OCI-LY1 (cell line): ENCODE measurements around the gene GPR32.

Experiments
- H2AFZ ChIP-seq: fragments of 200-600 bp; sonication (generic), shearing (Covaris generic); 2 replicates; pipeline ENCODE4 v1.6.0; 2014; ENCODE audit warnings: antibody characterized with exemption, mild to moderate bottlenecking, low read length
- H3F3A ChIP-seq: fragments of 200-600 bp; sonication (generic), shearing (Covaris generic); 2 replicates; pipeline ENCODE4 v1.6.0; 2014; ENCODE audit warnings: mild to moderate bottlenecking, antibody characterized with exemption, low read length, moderate library complexity; ENCODE audit not compliant: insufficient read depth
- H3K27ac ChIP-seq: fragments of 200-600 bp; sonication (generic); 2 replicates; pipeline ENCODE4 v1.5.1; 2014; ENCODE audit warnings: low read length, mixed run types, mild to moderate bottlenecking, low read depth; ENCODE audit not compliant: poor library complexity, severe bottlenecking
- H3K27me3 ChIP-seq: fragments of 200-600 bp; sonication (generic); 2 replicates; pipeline ENCODE4 v1.6.0; 2014; ENCODE audit warnings: antibody characterized with exemption, mild to moderate bottlenecking, low read length, moderate library complexity; ENCODE audit not compliant: insufficient read depth
- H3K36me3 ChIP-seq: fragments of 200-600 bp; sonication (generic); 2 replicates; pipeline ENCODE4 v1.6.1; 2014; ENCODE audit warnings: mild to moderate bottlenecking, antibody characterized with exemption, low read length, moderate library complexity, mixed read lengths; ENCODE audit not compliant: insufficient read depth
- H3K4me1 ChIP-seq: fragments of 200-600 bp; sonication (generic); 2 replicates; pipeline ENCODE4 v1.5.1; 2014; ENCODE audit warnings: mild to moderate bottlenecking, low read length, moderate library complexity; ENCODE audit not compliant: insufficient read depth, severe bottlenecking
- H3K4me2 ChIP-seq: fragments of 200-600 bp; sonication (generic), shearing (Covaris generic); 2 replicates; pipeline ENCODE4 v1.6.1; 2014; ENCODE audit warnings: low read length
- H3K4me3 ChIP-seq: fragments of 200-600 bp; sonication (generic); 2 replicates; pipeline ENCODE4 v1.5.1; 2014; ENCODE audit warnings: low read length, low read depth, mild to moderate bottlenecking, mixed read lengths; ENCODE audit not compliant: poor library complexity, severe bottlenecking
- H3K79me2 ChIP-seq: fragments of 200-600 bp; shearing (Covaris generic); 2 replicates; pipeline ENCODE4 v1.6.1; 2016; ENCODE audit warnings: mixed run types, low read length, mixed read lengths; ENCODE audit not compliant: insufficient read depth
- H3K9ac ChIP-seq: fragments of 200-600 bp; sonication (generic), shearing (Covaris generic); 2 replicates; pipeline ENCODE4 v1.6.1; 2014; ENCODE audit warnings: mild to moderate bottlenecking, low read length, mixed read lengths
- H3K9me2 ChIP-seq: fragments of 200-600 bp; sonication (generic), shearing (Covaris generic); 2 replicates; pipeline ENCODE4 v1.6.1; 2014; ENCODE audit warnings: low read depth, mild to moderate bottlenecking, low read length, mixed read lengths
- H3K9me3 ChIP-seq: fragments of 200-600 bp; shearing (Covaris generic); 2 replicates; pipeline ENCODE4 v1.6.1; 2014; ENCODE audit warnings: low read length, mixed read lengths
- H4K20me1 ChIP-seq: fragments of 200-600 bp; sonication (generic), shearing (Covaris generic); 2 replicates; pipeline ENCODE4 v1.6.0; 2016; ENCODE audit warnings: mild to moderate bottlenecking, low read length; ENCODE audit not compliant: insufficient read depth
- EZH2 ChIP-seq: fragments of 200-600 bp; sonication (generic), shearing (Covaris generic); IDR thresholded peaks from 2 replicates; pipeline ENCODE4 v1.8.0; 2017; ENCODE audit warnings: borderline replicate concordance, mixed run types, mild to moderate bottlenecking, antibody characterized with exemption, low read length, moderate library complexity, mixed read lengths
- TF ChIP-seq, protein P1 (sequence below): fragments of 200-600 bp; sonication (generic), shearing (Covaris generic); IDR thresholded peaks from 2 replicates; pipeline ENCODE4 v1.5.1; 2017; ENCODE audit warnings: mild to moderate bottlenecking, antibody characterized with exemption, low read length, moderate library complexity, mixed read lengths

The GPR32 gene

DNA sequence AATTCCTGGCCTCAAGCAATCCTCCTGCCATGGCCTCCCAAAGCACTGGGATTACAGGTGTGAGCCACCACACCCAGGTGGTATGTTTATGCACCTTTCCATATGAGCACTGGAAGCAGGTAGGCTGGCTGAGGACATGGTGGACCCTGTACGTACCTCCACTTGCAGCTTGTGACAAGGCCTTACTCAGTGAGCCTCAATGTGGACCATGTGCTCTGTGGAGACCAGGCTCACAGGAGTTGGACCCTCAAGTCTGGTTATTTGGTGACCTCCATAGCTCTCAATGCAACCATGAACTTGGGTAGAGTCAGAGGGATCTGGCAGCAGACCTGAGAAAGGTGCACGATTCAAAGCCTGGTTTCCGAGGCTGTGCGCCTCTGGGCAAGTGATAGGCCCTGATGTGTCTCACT lies 25.4 kb downstream of the GPR32 start:
- Histone ChIP-seq H3K27me3 (no peaks in the 10 kb centered on the region), H3K9me2 (no peaks in the 10 kb centered on the region), H3K9ac (no peak overlapping the region), H3K27ac (no peak overlapping the region), H3F3A (no peaks in the 10 kb centered on the region), H4K20me1 (no peaks in the 10 kb centered on the region), H2AFZ (no peak overlapping the region), H3K36me3 (peaks cover 53% of the 10 kb centered on the region), H3K9me3 (no peaks in the 10 kb centered on the region), H3K4me3 (no peak overlapping the region), H3K79me2 (no peaks in the 10 kb centered on the region), H3K4me1 (peaks cover 5% of the 10 kb centered on the region), H3K4me2 (no peak overlapping the region)
- no peak for TF ChIP-seq EZH2

DNA sequence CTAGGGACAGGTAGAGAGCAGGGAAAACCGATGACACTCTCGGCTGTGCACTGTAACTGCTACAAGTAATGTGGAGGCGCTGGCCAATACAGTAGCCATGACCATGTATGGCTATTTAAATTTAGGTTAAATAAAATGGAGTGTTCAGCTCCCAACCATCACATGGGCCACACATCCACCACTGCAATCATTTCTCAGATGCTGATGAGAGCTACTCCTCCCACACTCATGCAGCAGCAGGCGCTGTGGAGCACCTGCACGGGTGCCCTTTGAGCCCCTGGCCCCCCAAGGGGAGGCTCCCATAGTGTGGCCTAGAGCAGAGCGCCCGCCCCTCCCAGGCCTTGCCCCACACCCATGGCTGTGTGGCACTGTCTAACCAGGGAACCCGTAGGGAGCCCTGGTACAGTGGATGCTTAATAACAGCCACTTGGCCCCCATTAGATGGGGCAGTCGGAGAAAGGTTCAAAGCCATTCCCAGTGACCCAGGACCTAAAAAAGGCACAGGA lies 25.9 kb downstream of the GPR32 start:
- Histone ChIP-seq H3K9me3 (no peaks in the 10 kb centered on the region), H3K9ac (no peak overlapping the region), H3F3A (no peaks in the 10 kb centered on the region), H3K4me2 (no peak overlapping the region), H3K79me2 (no peaks in the 10 kb centered on the region), H3K4me1 (peaks cover 5% of the 10 kb centered on the region), H3K27me3 (no peaks in the 10 kb centered on the region), H3K36me3 (peaks cover 58% of the 10 kb centered on the region), H3K4me3 (no peak overlapping the region), H4K20me1 (no peaks in the 10 kb centered on the region), H2AFZ (no peak overlapping the region), H3K27ac (no peak overlapping the region), H3K9me2 (no peaks in the 10 kb centered on the region)
- no peak for TF ChIP-seq EZH2
- TF ChIP-seq, protein P1, sequence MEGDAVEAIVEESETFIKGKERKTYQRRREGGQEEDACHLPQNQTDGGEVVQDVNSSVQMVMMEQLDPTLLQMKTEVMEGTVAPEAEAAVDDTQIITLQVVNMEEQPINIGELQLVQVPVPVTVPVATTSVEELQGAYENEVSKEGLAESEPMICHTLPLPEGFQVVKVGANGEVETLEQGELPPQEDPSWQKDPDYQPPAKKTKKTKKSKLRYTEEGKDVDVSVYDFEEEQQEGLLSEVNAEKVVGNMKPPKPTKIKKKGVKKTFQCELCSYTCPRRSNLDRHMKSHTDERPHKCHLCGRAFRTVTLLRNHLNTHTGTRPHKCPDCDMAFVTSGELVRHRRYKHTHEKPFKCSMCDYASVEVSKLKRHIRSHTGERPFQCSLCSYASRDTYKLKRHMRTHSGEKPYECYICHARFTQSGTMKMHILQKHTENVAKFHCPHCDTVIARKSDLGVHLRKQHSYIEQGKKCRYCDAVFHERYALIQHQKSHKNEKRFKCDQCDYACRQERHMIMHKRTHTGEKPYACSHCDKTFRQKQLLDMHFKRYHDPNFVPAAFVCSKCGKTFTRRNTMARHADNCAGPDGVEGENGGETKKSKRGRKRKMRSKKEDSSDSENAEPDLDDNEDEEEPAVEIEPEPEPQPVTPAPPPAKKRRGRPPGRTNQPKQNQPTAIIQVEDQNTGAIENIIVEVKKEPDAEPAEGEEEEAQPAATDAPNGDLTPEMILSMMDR = peak; percentile 36; the same call in 1 of the 2 replicates

DNA sequence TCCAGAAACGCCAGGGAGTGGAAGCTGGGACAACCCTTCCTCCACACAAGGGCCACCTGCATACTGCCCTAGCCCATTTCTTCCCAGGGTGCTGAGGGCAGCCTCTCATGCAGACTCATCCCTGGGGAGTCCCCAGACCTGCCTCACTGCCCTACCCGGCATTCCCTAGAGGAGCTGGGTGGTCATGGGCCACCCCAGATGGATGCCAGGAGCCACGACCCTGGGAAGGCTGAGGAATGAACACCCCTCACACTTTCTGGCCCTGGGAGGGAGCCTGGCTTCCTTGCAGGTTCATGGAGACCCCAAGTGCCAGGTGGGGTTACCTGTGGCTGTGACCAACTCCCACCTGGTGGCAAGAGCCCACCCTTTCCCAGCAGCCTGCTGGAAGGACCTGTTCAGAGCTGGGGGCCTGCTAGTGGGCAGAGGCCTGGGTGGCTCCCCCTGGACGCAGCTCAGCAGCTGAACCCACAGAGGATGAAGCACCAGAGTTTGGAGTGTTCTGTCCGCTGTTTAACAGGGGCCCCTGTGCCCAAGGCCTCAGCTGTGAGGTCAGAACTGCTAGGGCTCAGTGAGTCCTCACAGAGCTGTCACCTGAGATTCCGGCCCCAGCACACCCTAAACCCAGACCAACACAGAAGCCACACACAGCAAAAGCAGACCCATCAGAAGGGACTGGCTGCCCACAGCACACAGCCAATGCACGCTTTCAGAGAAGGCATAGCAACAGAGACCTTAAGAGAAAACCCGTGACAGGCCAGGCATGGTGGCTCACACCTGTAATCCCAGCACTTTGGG lies 26.6 kb downstream of the GPR32 start:
- H3K9me2 ChIP-seq = no peaks in the 10 kb centered on the region

More for the DNA sequence above, 26.6 kb downstream of the GPR32 start:
- Histone ChIP-seq H3K9ac (no peak overlapping the region), H3K27me3 (no peaks in the 10 kb centered on the region), H3K79me2 (no peaks in the 10 kb centered on the region; the same call in 1 of the 2 replicates), H3K4me3 (no peak overlapping the region), H3K36me3 (peaks cover 62% of the 10 kb centered on the region), H4K20me1 (no peaks in the 10 kb centered on the region), H3K9me3 (no peaks in the 10 kb centered on the region), H3F3A (no peaks in the 10 kb centered on the region), H3K4me1 (peaks cover 5% of the 10 kb centered on the region), H2AFZ (no peak overlapping the region), H3K27ac (no peak overlapping the region), H3K4me2 (no peak overlapping the region)
- TF ChIP-seq, protein P1 = no peak
- no peak for TF ChIP-seq EZH2
